Skeletal muscle tissue (tissue), 4 donors: ENCODE results near the gene LLGL2. TPM values are rescaled to one million over a fixed set of nuclear protein-coding genes. Genes with fewer than 3 reads are reported as not detected.
A peak's percentile ranks its signal among the peaks of the same experiment; 100 is the strongest.
"Not testable (repeated sequence)": the region's sequence is repeated elsewhere in the genome, so short reads cannot be mapped to it uniquely, and the experiment has no call there.

ENCODE experiments used
- H3K27ac ChIP-seq: one replicate; pipeline ENCODE4 v1.7.0; 2013; ENCODE audit warnings: mild to moderate bottlenecking, low read depth, low read length, inconsistent platforms
- H3K27me3 ChIP-seq, 3 donors: one replicate each; pipeline ENCODE4 v1.7.0; 2013; ENCODE audit warnings: low read length in 3 of 3; ENCODE audit not compliant: control insufficient read depth in 3 of 3, insufficient read depth in 3 of 3
- H3K36me3 ChIP-seq, 3 donors: one replicate each; pipeline ENCODE4 v1.7.0; 2013; ENCODE audit warnings: low read length in 3 of 3; ENCODE audit not compliant: control insufficient read depth in 3 of 3, insufficient read depth in 3 of 3
- H3K4me1 ChIP-seq, 3 donors: one replicate each; pipeline ENCODE4 v1.7.0; 2013; ENCODE audit warnings: low read length in 3 of 3, mild to moderate bottlenecking in 3 of 3; ENCODE audit not compliant: control insufficient read depth in 3 of 3, insufficient read depth in 3 of 3
- H3K4me3 ChIP-seq, 3 donors: one replicate each; pipeline ENCODE4 v1.7.0; 2013; ENCODE audit warnings: low read length in 3 of 3
- H3K9ac ChIP-seq, 3 donors: one replicate each; pipeline ENCODE4 v1.7.0; 2013; ENCODE audit warnings: low read length in 3 of 3, mild to moderate bottlenecking in 3 of 3, moderate library complexity in 2 of 3, low read depth in 1 of 3
- H3K9me3 ChIP-seq, 3 donors: one replicate each; pipeline ENCODE4 v1.7.0; 2013; ENCODE audit warnings: low read length in 3 of 3; ENCODE audit not compliant: control insufficient read depth in 3 of 3
- total RNA-seq: library from RNA; depleted of rRNA; stranded (reverse); fragments of >200 nt; gene quantifications from one replicate; pipeline ENCODE4 v1.2.3, GENCODE V29; 2014
- donor health status: Osteomylitis.

LLGL2 gene
- total RNA-seq, 1 donor from 2014 or later = 4.7 TPM

DNA sequence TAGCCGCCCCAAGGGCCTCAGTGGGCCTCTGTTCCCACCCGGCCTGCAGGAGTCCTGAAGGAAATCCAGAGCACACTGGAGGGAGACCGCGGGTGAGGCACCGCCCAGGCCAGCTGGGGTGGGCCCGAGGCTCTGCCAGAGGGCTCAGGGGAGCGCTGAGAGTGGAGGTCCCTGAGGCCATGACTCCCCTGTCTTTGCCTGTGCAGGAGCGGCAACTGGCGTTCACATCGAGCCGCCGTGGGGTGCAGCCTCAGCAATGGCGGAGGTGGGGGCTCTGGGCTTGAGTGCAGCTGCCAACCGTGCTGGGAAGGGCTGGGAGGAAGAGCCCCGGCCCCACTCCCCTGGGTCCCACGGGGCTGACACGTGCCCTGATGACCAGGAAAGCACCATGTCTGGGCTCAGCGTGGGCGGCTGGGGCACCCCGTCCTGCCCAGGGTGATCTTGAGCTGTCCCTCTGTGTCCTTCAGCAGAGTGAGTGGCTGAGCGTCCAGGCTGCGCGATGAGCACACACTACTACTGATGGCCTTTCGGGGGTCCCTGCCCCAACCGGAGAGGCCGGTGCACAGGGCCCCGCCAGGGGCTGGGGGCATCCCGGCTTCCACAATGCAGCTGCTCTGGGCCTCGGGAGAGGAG lies 49.0 kb downstream of the LLGL2 start:
- H3K9me3 ChIP-seq = no peaks in the 10 kb centered on the region
- no peaks in the 10 kb centered on the region for H3K36me3 ChIP-seq
- no peak overlapping the region for H3K4me3 ChIP-seq

DNA sequence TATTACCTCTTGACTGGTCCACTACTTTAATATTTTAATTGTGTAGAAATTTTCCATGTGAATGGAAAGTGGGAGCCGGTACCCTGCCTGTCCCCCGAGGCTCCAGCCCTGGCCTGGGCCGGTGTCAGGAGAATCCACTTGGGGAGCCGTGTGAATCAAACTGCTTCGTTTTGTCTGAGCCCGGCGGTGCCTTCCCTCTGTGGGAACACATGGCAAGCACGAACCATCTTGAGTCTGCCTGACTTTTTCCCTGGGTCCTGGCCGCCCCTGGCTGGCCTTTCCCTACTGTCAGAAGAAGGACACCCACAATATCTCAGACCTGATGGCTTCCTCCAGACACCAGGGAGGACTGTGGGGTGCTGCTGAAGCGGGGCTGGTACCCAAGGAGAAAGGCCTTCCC lies 49.7 kb downstream of the LLGL2 start:
- no peaks in the 10 kb centered on the region for H3K9me3 ChIP-seq
- no peak overlapping the region for H3K4me3 ChIP-seq
- H3K4me1 ChIP-seq = no peaks in the 10 kb centered on the region
- peaks cover 0 to 7% (median 0%) of the 10 kb centered on the region in 3 donors for H3K27me3 ChIP-seq
- H3K9ac ChIP-seq = no peak overlapping the region
- no peaks in the 10 kb centered on the region for H3K36me3 ChIP-seq
- no peak overlapping the region for H3K27ac ChIP-seq

More for the DNA sequence above, 49.0 kb downstream of the LLGL2 start:
- Histone ChIP-seq H3K27me3 (peaks cover 0 to 4% (median 0%) of the 10 kb centered on the region in 3 donors), H3K4me1 (no peaks in the 10 kb centered on the region), H3K9ac (no peak overlapping the region), H3K27ac (no peak overlapping the region)

DNA sequence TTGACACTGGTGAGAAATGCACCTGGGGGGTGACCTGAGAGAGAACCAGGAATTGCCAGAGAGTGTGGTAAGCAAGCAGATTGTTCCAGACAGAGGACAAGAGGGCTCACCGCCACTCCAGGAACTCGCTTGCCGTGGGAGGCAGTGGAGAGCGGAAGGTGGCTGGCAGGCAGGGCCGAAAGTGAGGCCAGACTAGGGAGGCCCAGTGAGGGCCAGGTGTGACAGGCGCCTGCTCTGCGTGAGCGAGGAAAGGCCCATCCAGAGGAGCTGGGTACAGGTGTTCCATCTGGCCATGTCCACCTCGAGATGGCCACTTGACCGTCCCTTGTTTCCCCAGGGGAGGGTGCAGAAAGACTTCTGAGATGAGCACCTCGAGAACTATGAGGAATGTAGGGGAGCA lies 50.2 kb downstream of the LLGL2 start:
- Histone ChIP-seq H3K36me3 (no peaks in the 10 kb centered on the region), H3K4me3 (no peak overlapping the region), H3K9ac (no peak overlapping the region), H3K4me1 (no peaks in the 10 kb centered on the region), H3K27me3 (peaks cover 0 to 7% (median 0%) of the 10 kb centered on the region in 3 donors), H3K9me3 (no peaks in the 10 kb centered on the region), H3K27ac (no peak overlapping the region)

DNA sequence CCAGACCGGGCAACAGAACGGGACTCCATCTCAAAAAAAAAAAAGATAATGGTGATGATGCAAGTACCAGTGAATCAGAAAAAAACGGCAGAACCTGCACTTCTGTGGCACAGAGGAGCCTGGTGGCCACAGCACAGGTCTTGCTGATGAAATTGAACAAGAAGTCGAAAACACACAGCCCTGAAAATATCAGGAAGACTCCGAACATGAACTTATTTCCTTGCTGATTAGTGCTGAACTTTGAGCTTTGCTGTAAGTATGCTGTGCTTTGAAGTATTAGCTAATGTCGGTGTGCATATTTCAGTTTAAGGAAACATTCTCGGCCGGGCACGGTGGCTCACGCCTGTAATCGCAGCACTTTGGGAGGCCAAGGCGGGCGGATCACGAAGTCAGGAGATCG lies 51.2 kb downstream of the LLGL2 start:
- Histone ChIP-seq H3K27me3 (peaks cover 0 to 7% (median 2%) of the 10 kb centered on the region in 3 donors), H3K9me3 (no peaks in the 10 kb centered on the region), H3K9ac (no peak overlapping the region), H3K36me3 (no peaks in the 10 kb centered on the region), H3K27ac (no peak overlapping the region), H3K4me1 (no peaks in the 10 kb centered on the region), H3K4me3 (no peak overlapping the region)

DNA sequence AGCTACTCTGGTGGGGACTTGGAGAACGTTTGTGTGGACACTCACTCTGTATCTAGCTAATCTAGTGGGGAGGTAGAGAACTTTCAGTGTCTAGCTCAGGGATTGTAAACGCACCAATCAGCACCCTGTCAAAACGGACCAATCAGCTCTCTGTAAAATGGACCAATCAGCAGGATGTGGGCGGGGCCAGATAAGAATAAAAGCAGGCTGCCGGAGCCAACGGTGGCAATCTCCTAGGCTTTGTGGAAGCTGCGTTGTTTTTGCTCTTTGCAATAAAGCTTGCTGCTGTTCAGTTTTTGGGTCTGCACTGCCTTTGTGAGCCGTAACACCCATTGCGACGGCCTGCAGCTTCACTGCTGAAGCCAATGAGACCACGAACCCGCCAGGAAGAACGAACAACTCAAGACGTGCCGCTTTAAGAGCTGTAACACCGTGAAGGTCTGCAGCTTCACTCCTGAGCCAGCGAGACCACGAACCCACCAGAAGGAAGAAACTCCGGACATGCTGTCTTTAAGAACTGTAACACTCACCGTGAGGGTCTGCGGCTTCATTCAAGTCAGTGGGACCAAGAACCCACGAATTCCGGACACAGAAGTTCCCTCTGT lies 55.7 kb downstream of the LLGL2 start:
- H3K27me3 ChIP-seq, H3K9me3 ChIP-seq, H3K36me3 ChIP-seq, H3K4me1 ChIP-seq, H3K9ac ChIP-seq, H3K27ac ChIP-seq, H3K4me3 ChIP-seq: not testable (repeated sequence)

DNA sequence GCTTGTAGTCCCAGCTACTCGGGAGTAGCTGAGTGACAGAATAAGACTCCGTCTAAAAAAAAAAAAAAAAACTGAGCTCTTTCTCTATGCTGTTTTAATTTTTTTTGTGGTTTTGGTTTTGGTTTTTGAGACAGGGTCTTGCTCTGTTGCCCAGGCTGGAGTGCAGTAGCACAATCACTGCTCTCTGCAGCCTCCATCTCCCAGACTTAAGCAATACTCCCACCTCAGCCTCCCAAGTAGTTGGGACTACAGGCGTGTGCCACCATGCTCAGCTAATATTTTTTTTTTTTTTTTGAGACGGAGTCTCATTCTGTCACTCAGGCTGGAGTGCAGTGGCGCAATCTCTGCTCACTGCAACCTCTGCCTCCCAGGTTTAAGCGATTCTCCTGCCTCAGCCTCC lies 57.7 kb downstream of the LLGL2 start:
- not testable (repeated sequence) for H3K9me3 ChIP-seq, H3K9ac ChIP-seq, H3K27ac ChIP-seq, H3K4me1 ChIP-seq, H3K36me3 ChIP-seq, H3K4me3 ChIP-seq
- H3K27me3 ChIP-seq = peaks cover 8 to 22% (median 9%) of the 10 kb centered on the region in 3 donors

DNA sequence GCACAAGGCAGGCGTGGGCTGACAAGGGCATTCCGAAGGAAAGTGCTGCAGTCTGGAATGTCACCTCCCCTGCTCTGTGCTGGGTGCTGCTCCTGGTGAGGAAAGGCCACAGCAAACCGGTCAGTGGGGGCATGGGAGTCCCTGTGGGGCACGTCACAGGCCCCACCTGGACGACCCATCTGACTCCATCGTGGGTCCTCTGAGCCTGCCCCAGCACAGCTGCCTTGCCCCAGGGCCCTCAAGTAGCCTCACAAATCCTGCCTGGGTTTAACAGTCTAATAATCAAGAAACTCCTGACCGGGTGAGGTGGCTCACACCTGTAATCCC lies 59.3 kb downstream of the LLGL2 start:
- no peaks in the 10 kb centered on the region for H3K9me3 ChIP-seq
- peaks cover 12 to 22% (median 12%) of the 10 kb centered on the region in 3 donors for H3K27me3 ChIP-seq
- H3K36me3 ChIP-seq = no peaks in the 10 kb centered on the region
- no peak overlapping the region for H3K4me3 ChIP-seq
- peaks cover 4 to 7% (median 6%) of the 10 kb centered on the region in 3 donors for H3K4me1 ChIP-seq
- no peak overlapping the region for H3K27ac ChIP-seq
- no peak overlapping the region for H3K9ac ChIP-seq

DNA sequence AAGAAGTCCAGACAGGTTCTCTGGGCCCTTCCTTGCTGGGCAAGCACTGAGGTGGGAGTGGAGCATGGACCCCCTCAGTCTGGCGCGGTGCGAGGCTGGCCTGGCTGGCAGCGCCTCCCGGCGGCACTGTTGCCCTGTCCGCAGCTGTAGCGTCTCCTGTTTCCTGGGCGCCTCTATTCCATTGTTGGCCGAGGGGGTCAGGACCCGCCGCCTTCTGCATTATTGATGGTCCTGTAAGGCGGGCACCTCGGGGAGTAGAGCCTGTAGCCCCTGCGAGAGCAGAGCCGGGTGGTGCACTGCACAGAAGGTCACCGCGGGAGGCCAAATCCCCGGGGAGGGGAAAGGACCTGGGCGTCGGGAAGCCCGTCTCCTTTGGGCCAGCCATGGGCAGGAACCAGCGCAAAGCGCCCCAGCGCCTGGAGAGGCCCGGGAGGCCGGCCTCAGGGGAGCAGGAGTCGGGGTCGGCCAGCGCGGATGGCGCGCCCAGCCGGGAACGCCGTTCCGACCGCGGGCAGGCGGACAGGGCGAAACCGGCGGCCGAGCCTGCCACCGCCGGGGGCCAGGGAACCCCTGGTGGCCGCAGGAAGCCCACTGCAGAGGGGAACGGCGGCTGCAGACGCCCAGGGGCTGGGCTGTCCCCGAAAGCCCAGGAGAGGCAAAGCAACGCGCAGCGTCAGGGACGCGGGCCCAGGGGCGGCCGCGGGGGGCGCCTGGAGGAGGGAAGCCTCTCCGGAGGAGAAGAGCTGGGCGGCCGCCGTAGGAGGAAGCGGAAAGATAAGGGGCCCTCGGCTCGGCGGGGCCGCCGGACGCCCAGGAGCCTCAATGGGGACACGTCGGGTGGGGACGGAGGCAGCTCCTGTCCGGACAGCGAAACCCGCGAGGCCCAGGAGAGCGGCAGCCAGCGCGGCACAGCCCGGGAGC lies 62.4 kb downstream of the LLGL2 start, which contains the start of gene MYO15B:
Gene MYO15B (plus strand): TSS at position 126 of the 921 bp plus-strand sequence. CDS start 258 bp downstream, at position 384.
- Histone ChIP-seq H3K9me3 (no peaks in the 10 kb centered on the region), H3K9ac (peak within 1 kb of the TSS; percentile 57 to 81 (median 71)), H3K27me3 (peaks cover 10 to 16% (median 12%) of the 10 kb centered on the region in 3 donors), H3K4me1 (peaks cover 6 to 8% (median 6%) of the 10 kb centered on the region in 3 donors), H3K4me3 (peak within 1 kb of the TSS; percentile 56 to 67 (median 64)), H3K27ac (peak within 1 kb of the TSS; percentile 68), H3K36me3 (no peaks in the 10 kb centered on the region)

DNA sequence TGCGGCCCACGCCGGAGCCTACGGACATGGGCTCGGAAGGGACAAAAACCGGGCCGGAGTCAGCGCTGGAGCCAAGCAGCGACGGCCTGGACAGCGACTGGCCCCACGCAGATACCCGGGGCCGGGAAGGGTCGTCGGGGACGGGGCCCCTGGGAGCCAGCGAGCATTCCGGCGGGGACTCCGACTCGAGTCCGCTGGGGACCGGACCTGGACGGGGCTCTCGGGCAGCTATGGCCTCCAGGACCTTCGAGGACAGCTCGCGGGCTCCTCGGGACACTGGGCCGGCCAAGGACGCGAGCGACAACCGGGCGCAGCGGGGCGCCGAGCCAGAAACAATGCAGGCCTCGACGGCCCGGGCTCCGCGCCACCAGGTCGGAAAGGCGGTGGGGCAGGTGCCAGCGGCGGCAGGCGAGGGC lies 63.1 kb downstream of the LLGL2 start:
- no peaks in the 10 kb centered on the region for H3K9me3 ChIP-seq
- H3K4me1 ChIP-seq = peaks cover 6 to 8% (median 6%) of the 10 kb centered on the region in 3 donors
- H3K27me3 ChIP-seq = peaks cover 10 to 16% (median 12%) of the 10 kb centered on the region in 3 donors
- H3K9ac ChIP-seq = peak overlapping the region; percentile 33 to 81 (median 71)
- H3K36me3 ChIP-seq = no peaks in the 10 kb centered on the region
- peak overlapping the region; percentile 68 for H3K27ac ChIP-seq
- peak overlapping the region; percentile 56 to 67 (median 64) for H3K4me3 ChIP-seq
